Astrocyte of the spinal cord (primary cell): ENCODE results near the gene PLOD1.
"Not testable (repeated sequence)": the region's sequence is repeated elsewhere in the genome, so short reads cannot be mapped to it uniquely, and the experiment has no call there.

Source experiments
- DNase-seq: peaks from one replicate; pipeline ENCODE4 v3.0.0; 2011; ENCODE audit warnings: low read depth, low spot score
- H3K4me3 ChIP-seq: 2 replicates; pipeline ENCODE4 v1.5.1; 2011; ENCODE audit warnings: low read depth, mild to moderate bottlenecking, low read length, moderate library complexity
- CTCF ChIP-seq: IDR thresholded peaks from 2 replicates; pipeline ENCODE4 v1.5.1; 2012; ENCODE audit warnings: low read depth, mild to moderate bottlenecking, low read length, inconsistent platforms
- in situ Hi-C: cut with HindIII; loops from 2 replicates; pipeline ENCODE4 v1.10.0; 2017; ENCODE audit warnings: low sequenced_read_pairs

The PLOD1 gene

DNA sequence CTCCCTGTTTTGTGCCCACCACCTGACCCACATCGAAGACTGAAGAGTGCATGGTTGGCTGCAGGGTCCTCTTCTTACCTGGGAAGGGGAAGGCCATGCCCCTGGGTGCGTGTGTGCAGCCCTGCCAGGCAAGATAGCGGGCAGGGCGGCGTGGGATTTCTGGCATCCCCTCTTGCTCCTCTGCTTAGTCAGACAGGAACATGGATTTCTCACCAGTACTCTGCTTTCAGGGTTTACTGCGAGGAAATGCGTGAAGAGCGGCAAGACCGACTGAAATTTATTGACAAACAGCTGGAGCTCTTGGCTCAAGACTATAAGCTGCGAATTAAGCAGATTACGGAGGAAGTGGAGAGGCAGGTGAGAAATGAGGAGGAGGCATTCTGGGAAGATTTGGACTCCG lies 69.2 kb downstream of the PLOD1 start:
- DNase-seq, result no peak
- no peak for TF ChIP-seq CTCF
- in situ Hi-C loops, result no loop called here
- no peak overlapping the region for H3K4me3 ChIP-seq

GRCh38 chr1:12005488-12006166 lies 71.1 kb downstream of the PLOD1 start:
- DNase-seq, result no peak
- TF ChIP-seq CTCF, result no peak
- H3K4me3 ChIP-seq, result no peak overlapping the region
- in situ Hi-C loops, result no loop called here

- in situ Hi-C loops, result no loop called here
- H3K4me3 ChIP-seq, result no peak overlapping the region
- no peak for TF ChIP-seq CTCF
- DNase-seq, result no peak
These were observed 71.8 kb downstream of the PLOD1 start for GRCh38 chr1:12006167-12006921.

GRCh38 chr1:12007204-12007603 lies 72.7 kb downstream of the PLOD1 start:
- TF ChIP-seq CTCF, result no peak
- no peak for DNase-seq
- in situ Hi-C loops, result no loop called here

GRCh38 chr1:12008355-12008754 lies 73.8 kb downstream of the PLOD1 start:
- H3K4me3 ChIP-seq, in situ Hi-C loops, DNase-seq: not testable (repeated sequence)

More at GRCh38 chr1:12007204-12007603, 72.7 kb downstream of the PLOD1 start:
- H3K4me3 ChIP-seq, result no peak overlapping the region

- no peak for TF ChIP-seq CTCF
- no peak overlapping the region for H3K4me3 ChIP-seq
- no peak for DNase-seq
- in situ Hi-C loops, result no loop called here
These were observed 74.9 kb downstream of the PLOD1 start for GRCh38 chr1:12009318-12009947.
